Activated naive CD4-positive, alpha-beta T cell treated with anti-CD3 and anti-CD28 coated beads, Interleukin-2, amount 50 U/mL, for 16 hours (primary cell): ENCODE results near the gene DEGS2.
"Not testable (repeated sequence)": the region's sequence is repeated elsewhere in the genome, so short reads cannot be mapped to it uniquely, and the experiment has no call there.

ENCODE experiments used
- DNase-seq: peaks from one replicate; pipeline ENCODE4 v3.0.0-alpha.2; 2020

The DEGS2 gene

GRCh38 chr14:100159094-100159864 is at the start of gene DEGS2:
Gene DEGS2, minus strand, starts transcription at chr14:100159645. Its CDS starts 58 bp downstream, at chr14:100159587.
- peak; percentile 68 for DNase-seq

GRCh38 chr14:100208136-100208535 is 48.7 kb upstream of the DEGS2 start:
- DNase-seq, result not testable (repeated sequence)

GRCh38 chr14:100207588-100207987 is 48.1 kb upstream of the DEGS2 start:
- DNase-seq, result not testable (repeated sequence)

GRCh38 chr14:100204835-100205167 is 45.4 kb upstream of the DEGS2 start:
- not testable (repeated sequence) for DNase-seq

- no peak for DNase-seq
Observed at GRCh38 chr14:100203962-100204834, 44.8 kb upstream of the DEGS2 start.

- no peak for DNase-seq
Observed at GRCh38 chr14:100203146-100203545, 43.7 kb upstream of the DEGS2 start.

GRCh38 chr14:100202712-100203111 is 43.3 kb upstream of the DEGS2 start:
- no peak for DNase-seq

GRCh38 chr14:100201701-100202100 is 42.3 kb upstream of the DEGS2 start:
- no peak for DNase-seq

- no peak for DNase-seq
Observed at GRCh38 chr14:100200311-100200710, 40.9 kb upstream of the DEGS2 start.

- no peak for DNase-seq
Observed at GRCh38 chr14:100199240-100199860, 39.9 kb upstream of the DEGS2 start.

- DNase-seq, result no peak
Observed at GRCh38 chr14:100193417-100194357, 34.2 kb upstream of the DEGS2 start.

- DNase-seq, result peak; percentile 100
Observed at GRCh38 chr14:100192672-100193416, 33.4 kb upstream of the DEGS2 start.

- no peak for DNase-seq
Observed at GRCh38 chr14:100192250-100192671, 32.8 kb upstream of the DEGS2 start.

- DNase-seq, result no peak
Observed at GRCh38 chr14:100191584-100192249, 32.3 kb upstream of the DEGS2 start.

- DNase-seq, result no peak
Observed at GRCh38 chr14:100190126-100190525, 30.7 kb upstream of the DEGS2 start.

GRCh38 chr14:100188392-100189030 is 29.1 kb upstream of the DEGS2 start:
- DNase-seq, result no peak

GRCh38 chr14:100187247-100187833 is 27.9 kb upstream of the DEGS2 start:
- DNase-seq, result no peak

GRCh38 chr14:100181876-100182551 is 22.6 kb upstream of the DEGS2 start:
- DNase-seq, result not testable (repeated sequence)

- not testable (repeated sequence) for DNase-seq
Observed at GRCh38 chr14:100180671-100181070, 21.2 kb upstream of the DEGS2 start.
